Kasumi-1 (cell line): ENCODE data around the gene DVL1.
"Not testable (repeated sequence)": the region's sequence is repeated elsewhere in the genome, so short reads cannot be mapped to it uniquely, and the experiment has no call there.

Experiments
- DNase-seq, 2 experiments: peaks; one replicate each; lab custom pipeline; 2025; lab: John Stamatoyannopoulos, UW

DVL1 gene

GRCh38 chr1:1373051-1373814 is 24.0 kb upstream of the DVL1 start:
- no peak for DNase-seq

DNA sequence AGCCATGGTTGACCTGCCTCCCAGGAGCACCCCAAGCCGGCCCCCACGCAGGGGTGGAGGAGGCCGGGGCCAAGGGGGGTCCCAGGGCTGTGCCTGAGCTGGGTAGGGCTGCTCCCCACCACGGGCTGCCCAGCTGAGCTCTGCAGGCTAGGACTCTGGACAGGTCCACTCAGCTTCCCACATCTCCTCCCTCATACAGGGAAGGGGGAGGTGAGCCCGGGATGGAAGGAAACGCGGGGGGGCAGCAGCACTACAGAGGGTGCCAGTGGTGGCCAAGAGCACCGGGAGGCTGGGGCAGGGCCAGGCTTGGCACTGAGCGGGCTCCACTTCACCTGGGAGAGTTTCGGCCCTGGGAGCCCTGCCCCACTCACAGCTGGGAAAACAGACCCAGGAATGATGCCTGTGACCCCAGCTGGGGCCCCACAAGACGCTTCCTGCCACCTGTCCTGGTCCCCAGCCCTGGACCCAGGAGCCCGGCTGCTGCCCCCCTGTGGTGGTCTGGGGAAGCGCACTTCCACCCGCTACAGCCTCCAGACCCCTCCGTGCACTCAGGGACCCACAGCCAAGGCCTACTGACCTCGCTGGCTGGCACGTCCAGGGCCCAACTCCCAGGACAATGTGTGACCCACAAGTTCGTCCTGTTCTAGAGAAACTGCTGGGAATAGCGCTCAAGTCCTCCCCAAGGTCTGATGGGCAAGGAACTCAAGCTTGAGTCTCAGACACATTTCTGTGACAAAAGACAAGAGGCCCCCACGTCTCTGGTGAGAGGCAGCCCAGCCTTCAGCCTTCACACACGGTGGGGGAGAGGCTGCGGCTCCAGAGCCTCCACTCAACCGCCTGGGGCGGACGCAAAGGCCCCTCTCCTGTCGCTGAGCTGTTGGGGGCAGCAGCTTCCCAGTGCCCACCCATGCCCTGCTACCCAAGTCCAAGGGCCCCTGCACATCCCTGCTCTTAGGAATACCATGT is 22.8 kb upstream of the DVL1 start:
- peak; percentile 28 to 40 for DNase-seq

DNA sequence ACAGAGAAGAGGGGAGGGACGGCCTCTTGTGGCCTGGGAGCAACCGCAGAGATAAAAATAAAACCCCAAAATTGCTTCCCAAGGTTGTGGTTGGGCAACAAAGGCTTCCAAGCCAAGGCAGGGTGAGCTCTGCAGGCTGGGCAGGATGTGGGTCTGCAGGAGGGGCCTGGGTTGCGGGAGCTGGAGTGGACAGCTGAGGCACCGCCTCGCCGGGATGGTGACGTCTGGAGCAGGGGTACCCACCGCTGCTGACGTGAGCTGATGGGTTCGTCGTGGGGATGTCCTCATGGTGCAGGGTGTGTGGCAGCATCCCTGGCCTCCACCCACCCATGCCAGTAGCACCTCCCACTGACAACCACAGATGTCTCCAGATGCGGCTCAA is 22.1 kb upstream of the DVL1 start:
- DNase-seq: no peak

DNA sequence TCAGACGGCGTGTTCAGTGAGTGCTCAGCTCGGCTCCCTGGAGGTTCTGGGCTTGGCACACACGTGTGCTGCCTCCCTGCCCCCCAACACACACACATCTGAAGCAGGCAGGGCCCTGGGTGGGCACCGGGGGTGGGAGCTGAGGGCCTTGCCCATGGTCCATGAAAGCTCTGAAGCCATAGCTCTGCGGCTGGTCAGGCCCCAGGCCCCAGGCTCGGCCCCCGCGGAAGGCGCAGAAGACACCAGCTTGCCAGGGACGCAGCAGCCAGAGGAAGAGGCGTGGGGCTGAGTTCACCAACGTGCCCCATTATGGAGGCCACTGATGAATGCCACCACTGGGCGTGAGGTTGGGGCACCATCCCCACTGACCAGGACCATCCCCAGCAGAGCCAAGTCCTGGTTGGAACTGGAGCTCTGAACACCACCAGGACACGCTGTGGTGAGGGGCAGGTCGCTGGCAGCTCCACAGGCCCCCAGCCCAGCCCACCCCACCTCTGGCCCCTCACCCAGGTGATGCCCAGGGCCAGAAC is 21.6 kb upstream of the DVL1 start:
- DNase-seq: no peak

GRCh38 chr1:1370094-1370493 is 20.9 kb upstream of the DVL1 start:
- not testable (repeated sequence) for DNase-seq

- DNase-seq: no peak
Observed at GRCh38 chr1:1367315-1367714, 18.1 kb upstream of the DVL1 start.

GRCh38 chr1:1366699-1367066 is 17.5 kb upstream of the DVL1 start:
- no peak for DNase-seq

DNA sequence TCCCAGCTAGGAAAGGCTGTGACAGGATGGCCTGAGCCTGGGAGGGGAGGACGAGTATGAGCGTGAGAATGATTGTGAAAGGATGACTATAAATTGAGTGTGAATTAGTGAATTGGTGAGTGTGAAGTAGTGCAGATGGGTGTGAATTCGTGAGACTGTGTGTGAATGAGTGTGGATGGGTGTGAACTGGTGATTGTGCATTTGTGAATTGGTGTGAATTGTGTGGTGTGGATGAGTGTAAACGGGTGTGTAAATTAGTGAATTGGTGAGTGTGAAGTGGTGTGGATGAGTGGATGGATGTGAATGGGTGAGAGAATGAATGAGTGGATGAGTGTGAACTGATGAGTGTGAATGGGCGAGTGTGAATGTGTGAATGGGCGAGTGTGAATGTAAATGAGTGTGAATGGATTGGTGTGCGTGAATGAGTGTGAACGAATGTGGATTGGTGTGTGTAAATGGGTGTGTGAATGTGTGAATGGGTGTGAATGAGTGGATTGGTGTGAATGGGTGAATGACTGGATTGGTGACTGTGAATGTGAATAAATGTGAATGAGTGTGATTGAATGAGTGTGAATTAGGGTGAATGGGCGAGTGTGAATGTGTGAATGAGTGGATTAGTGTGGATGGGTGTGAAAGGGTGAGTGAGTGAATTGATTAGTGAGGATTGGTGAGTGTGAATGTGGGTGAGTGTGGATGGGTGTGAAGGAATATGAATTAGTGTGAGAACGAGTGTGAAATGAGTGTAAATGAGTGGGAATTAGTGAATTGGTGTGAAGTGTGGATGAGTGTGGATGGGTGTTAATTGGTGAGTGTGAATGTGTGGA is 16.9 kb upstream of the DVL1 start:
- no peak for DNase-seq

DNA sequence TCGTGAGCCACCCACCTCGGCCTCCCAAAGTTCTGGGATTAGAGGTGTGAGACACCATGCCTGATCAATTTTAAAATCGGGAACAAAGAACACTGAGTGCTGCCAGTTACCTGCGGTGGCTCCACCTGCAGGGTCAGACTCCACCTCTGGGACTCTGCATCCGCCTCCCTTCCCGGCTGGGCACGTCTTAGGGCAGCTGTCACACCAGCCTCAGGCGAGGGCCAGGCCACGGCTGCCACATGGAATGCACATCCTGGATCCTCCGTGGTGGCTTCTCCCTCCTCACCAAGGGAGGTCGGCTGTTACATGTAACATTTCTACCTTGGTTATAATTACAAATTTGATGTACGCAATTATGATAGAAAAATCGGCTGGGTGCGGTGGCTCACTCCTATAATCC is 15.0 kb upstream of the DVL1 start:
- no peak for DNase-seq

- no peak for DNase-seq
Observed at GRCh38 chr1:1361982-1362423, 12.8 kb upstream of the DVL1 start.

DNA sequence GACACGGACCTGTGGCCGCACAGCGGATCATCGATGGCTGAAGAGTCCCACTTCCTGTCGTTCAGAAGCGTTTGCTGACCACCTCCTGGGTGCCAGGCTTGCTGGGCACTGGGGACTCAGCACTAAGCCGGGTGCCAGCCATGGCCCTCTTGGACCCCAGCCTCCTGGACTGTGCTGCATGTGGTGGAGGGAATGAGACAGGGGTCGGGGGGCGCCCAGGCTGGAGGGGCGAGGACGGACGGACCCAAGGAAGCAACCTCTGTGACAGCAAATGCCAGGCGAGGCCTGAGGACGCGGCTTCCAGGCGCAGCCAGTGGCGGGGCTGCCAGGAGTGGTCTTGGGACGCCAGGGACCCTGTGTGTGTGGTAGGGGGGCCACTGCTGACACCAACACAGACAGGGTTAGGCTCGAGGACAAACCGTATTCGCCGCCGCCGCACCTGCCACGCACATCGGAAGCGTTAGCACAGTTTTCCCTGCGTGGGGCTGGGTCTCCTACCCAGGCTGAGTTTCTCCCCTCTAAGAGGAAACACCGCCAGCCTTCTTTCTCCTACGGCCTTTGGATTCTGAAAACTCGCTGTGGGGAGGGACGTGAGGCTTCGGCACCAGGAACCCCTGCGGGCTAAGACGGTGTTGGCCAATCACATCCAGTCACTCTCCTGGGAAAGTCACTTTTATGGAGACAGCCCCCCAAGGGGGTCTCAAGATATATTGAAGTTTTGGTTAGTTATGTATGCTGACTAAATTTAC is 12.2 kb upstream of the DVL1 start:
- DNase-seq: no peak

GRCh38 chr1:1360506-1361169 is 11.4 kb upstream of the DVL1 start:
- DNase-seq: no peak

- no peak for DNase-seq
Observed at GRCh38 chr1:1359664-1360468, 10.6 kb upstream of the DVL1 start.

GRCh38 chr1:1359308-1359663 is 10.1 kb upstream of the DVL1 start:
- no peak for DNase-seq

GRCh38 chr1:1358433-1359271 is 9.4 kb upstream of the DVL1 start, which contains the start of gene MXRA8:
MXRA8 (minus strand) TSS chr1:1358555; CDS start chr1:1358504, 51 bp downstream.
- no peak for DNase-seq

GRCh38 chr1:1357871-1358432 is 8.7 kb upstream of the DVL1 start:
- DNase-seq: no peak

- DNase-seq: no peak
Observed at GRCh38 chr1:1356796-1357401, 7.7 kb upstream of the DVL1 start.

GRCh38 chr1:1356166-1356795 is 7.1 kb upstream of the DVL1 start:
- no peak for DNase-seq
